H9 (cell line): ENCODE measurements around the gene NSMF. TPM values are rescaled to one million over a fixed set of nuclear protein-coding genes. Genes with fewer than 3 reads are reported as not detected.

Experiments used
- DNase-seq: peaks from one replicate; pipeline ENCODE4 v3.0.0-alpha.2; 2017
- H2AFZ ChIP-seq: one replicate; pipeline ENCODE4 v1.6.1; 2013; ENCODE audit warnings: mild to moderate bottlenecking, low read length, control low read depth, moderate library complexity
- H2AK5ac ChIP-seq: 2 replicates; pipeline ENCODE4 v1.6.1; 2013; ENCODE audit warnings: low read length, control low read depth, mixed read lengths; ENCODE audit not compliant: insufficient read length
- H2BK120ac ChIP-seq: one replicate; pipeline ENCODE4 v1.6.1; 2013; ENCODE audit warnings: low read depth, mild to moderate bottlenecking, low read length, control low read depth, inconsistent platforms; ENCODE audit not compliant: poor library complexity, severe bottlenecking
- H2BK12ac ChIP-seq: 2 replicates; pipeline ENCODE4 v1.6.1; 2013; ENCODE audit warnings: low read length, control low read depth, mixed read lengths, low read depth; ENCODE audit not compliant: insufficient read length
- H2BK15ac ChIP-seq: 2 replicates; pipeline ENCODE4 v1.6.1; 2013; ENCODE audit warnings: low read depth, low read length, control low read depth
- H2BK20ac ChIP-seq: one replicate; pipeline ENCODE4 v1.6.1; 2013; ENCODE audit warnings: low read depth, mild to moderate bottlenecking, low read length, control low read depth, inconsistent platforms; ENCODE audit not compliant: poor library complexity, severe bottlenecking
- H2BK5ac ChIP-seq: 2 replicates; pipeline ENCODE4 v1.6.1; 2013; ENCODE audit warnings: low read length, control low read depth, mixed read lengths; ENCODE audit not compliant: insufficient read length
- H3K14ac ChIP-seq: 2 replicates; pipeline ENCODE4 v1.6.1; 2013; ENCODE audit warnings: low read length, control low read depth; ENCODE audit not compliant: insufficient read depth
- H3K18ac ChIP-seq: 2 replicates; pipeline ENCODE4 v1.6.1; 2013; ENCODE audit warnings: low read depth, mild to moderate bottlenecking, mixed read lengths, low read length, control low read depth; ENCODE audit not compliant: insufficient read length
- H3K23ac ChIP-seq: 2 replicates; pipeline ENCODE4 v1.6.1; 2013; ENCODE audit warnings: low read length, control low read depth, mixed read lengths, low read depth; ENCODE audit not compliant: insufficient read length
- H3K23me2 ChIP-seq: 2 replicates; pipeline ENCODE4 v1.6.1; 2013; ENCODE audit warnings: low read depth, mild to moderate bottlenecking, mixed read lengths, low read length, control low read depth; ENCODE audit not compliant: insufficient read length, poor library complexity, severe bottlenecking
- H3K27ac ChIP-seq: 2 replicates; pipeline ENCODE4 v1.5.1; 2013; ENCODE audit warnings: low read length, control low read depth, mixed read lengths, low read depth; ENCODE audit not compliant: insufficient read length
- H3K27me3 ChIP-seq: 2 replicates; pipeline ENCODE4 v1.6.1; 2013; ENCODE audit warnings: low read length, control low read depth, inconsistent platforms; ENCODE audit not compliant: insufficient read depth
- H3K4ac ChIP-seq: 2 replicates; pipeline ENCODE4 v1.6.1; 2013; ENCODE audit warnings: low read depth, mild to moderate bottlenecking, control low read depth, inconsistent platforms, low read length, moderate library complexity
- H3K4me1 ChIP-seq: 2 replicates; pipeline ENCODE4 v1.6.1; 2013; ENCODE audit warnings: low read length, control low read depth, inconsistent platforms; ENCODE audit not compliant: insufficient read depth
- H3K4me2 ChIP-seq: 2 replicates; pipeline ENCODE4 v1.6.1; 2013; ENCODE audit warnings: low read length, control low read depth, mixed read lengths; ENCODE audit not compliant: insufficient read length, insufficient read depth
- H3K56ac ChIP-seq: 2 replicates; pipeline ENCODE4 v1.6.1; 2013; ENCODE audit warnings: low read depth, mild to moderate bottlenecking, mixed read lengths, low read length, control low read depth; ENCODE audit not compliant: insufficient read length
- H3K79me1 ChIP-seq: 2 replicates; pipeline ENCODE4 v1.6.1; 2013; ENCODE audit warnings: low read depth, mild to moderate bottlenecking, moderate library complexity, low read length, control low read depth, inconsistent platforms; ENCODE audit not compliant: insufficient read depth, poor library complexity, severe bottlenecking
- H3K79me2 ChIP-seq: 2 replicates; pipeline ENCODE4 v1.6.1; 2013; ENCODE audit warnings: low read length, control low read depth, inconsistent platforms; ENCODE audit not compliant: insufficient read depth
- H3K9ac ChIP-seq: 2 replicates; pipeline ENCODE4 v1.6.1; 2013; ENCODE audit warnings: low read length, control low read depth, mixed read lengths; ENCODE audit not compliant: insufficient read length; ENCODE audit errors: extremely low read depth
- H3K9me3 ChIP-seq: one replicate; pipeline ENCODE4 v1.6.1; 2013; ENCODE audit warnings: low read depth, low read length, inconsistent platforms; ENCODE audit not compliant: control insufficient read depth
- H3T11ph ChIP-seq: one replicate; pipeline ENCODE4 v1.6.1; 2013; ENCODE audit warnings: mild to moderate bottlenecking, low read length, control low read depth, inconsistent platforms
- H4K20me1 ChIP-seq: one replicate; pipeline ENCODE4 v1.6.1; 2013; ENCODE audit not compliant: control insufficient read depth, insufficient read length, insufficient read depth
- H4K5ac ChIP-seq: 2 replicates; pipeline ENCODE4 v1.6.1; 2013; ENCODE audit warnings: low read depth, mild to moderate bottlenecking, mixed read lengths, low read length, control low read depth; ENCODE audit not compliant: insufficient read length
- H4K8ac ChIP-seq: replicated peaks from 2 replicates; pipeline ENCODE4 v1.6.1; 2013; ENCODE audit warnings: low read length, control low read depth, mixed read lengths, low read depth; ENCODE audit not compliant: insufficient read length
- H4K91ac ChIP-seq: 2 replicates; pipeline ENCODE4 v1.6.1; 2013; ENCODE audit warnings: low read depth, mild to moderate bottlenecking, moderate library complexity, mixed read lengths, low read length, control low read depth; ENCODE audit not compliant: insufficient read length
- H3K27ac Mint-ChIP-seq, 3 experiments: 2 replicates in 2 of 3; 3 replicates in 1 of 3; pipeline ENCODE4 v1.8.0; 2020 to 2021; ENCODE audit warnings: mixed read lengths in 3 of 3, mild to moderate bottlenecking in 1 of 3, moderate library complexity in 1 of 3
- H3K27me3 Mint-ChIP-seq: 2 replicates; pipeline ENCODE4 v1.8.0; 2021; ENCODE audit warnings: low read depth, mild to moderate bottlenecking, moderate library complexity, mixed read lengths
- H3K36me3 Mint-ChIP-seq, 3 experiments: 2 replicates in 2 of 3; 3 replicates in 1 of 3; pipeline ENCODE4 v1.8.0; 2020 to 2021; ENCODE audit warnings: low read depth in 3 of 3, mixed read lengths in 3 of 3; ENCODE audit not compliant: insufficient read depth in 1 of 3
- H3K4me1 Mint-ChIP-seq, 2 experiments: 2 replicates each; pipeline ENCODE4 v1.8.0; 2020; ENCODE audit warnings: mixed read lengths in 2 of 2
- H3K4me3 Mint-ChIP-seq, 2 experiments: 2 replicates in 1 of 2; 3 replicates in 1 of 2; pipeline ENCODE4 v1.8.0; 2020 to 2021; ENCODE audit warnings: mild to moderate bottlenecking in 2 of 2, mixed read lengths in 2 of 2, moderate library complexity in 1 of 2
- H3K9me3 Mint-ChIP-seq, 2 experiments: 2 replicates in 1 of 2; 3 replicates in 1 of 2; pipeline ENCODE4 v1.8.0; 2020; ENCODE audit warnings: mild to moderate bottlenecking in 2 of 2, mixed read lengths in 2 of 2, moderate library complexity in 1 of 2
- CTCF ChIP-seq: fragments of 200-600 bp; sonication (generic); conservative IDR thresholded peaks from 3 replicates; pipeline ENCODE4 v1.8.0; 2021; ENCODE audit warnings: antibody characterized with exemption, mild to moderate bottlenecking
- WGBS: extraction: QIAGEN DNeasy Blood & Tissue Kit; methylation state at CpG from one replicate; pipeline ENCODE4 v1.1.7; 2013; ENCODE audit warnings: missing lambda C conversion rate, low lambda C conversion rate, mixed read lengths; ENCODE audit not compliant: insufficient read length; ENCODE audit errors: extremely low coverage; 5-methylcytosine and 5-hydroxymethylcytosine counted together
- total RNA-seq: library from RNA; stranded (reverse); gene quantifications from 2 replicates; pipeline ENCODE4 v1.2.1, GENCODE V29; 2021

The NSMF gene
- total RNA-seq, 1 experiment from 2014 or later, result 46.3 TPM

- Histone ChIP-seq H3K4me2 (no peak overlapping the region), H2BK20ac (no peak overlapping the region), H2AK5ac (no peak overlapping the region), H2BK120ac (no peak overlapping the region), H3K9ac (no peak overlapping the region), H2BK15ac (no peak overlapping the region), H3K27ac (no peak overlapping the region), H3K56ac (no peak overlapping the region), H3K4ac (no peak overlapping the region), H3K9me3 (no peaks in the 10 kb centered on the region), H3K79me1 (no peaks in the 10 kb centered on the region), H2BK5ac (no peak overlapping the region), H4K91ac (no peak overlapping the region), H3K4me1 (no peaks in the 10 kb centered on the region), H2AFZ (no peak overlapping the region), H4K8ac (no peak overlapping the region), H3K79me2 (no peaks in the 10 kb centered on the region), H2BK12ac (no peak overlapping the region), H3K27me3 (no peaks in the 10 kb centered on the region), H3K18ac (no peak overlapping the region), H4K5ac (no peak overlapping the region), H3T11ph (no peak overlapping the region), H3K14ac (no peak overlapping the region), H3K23ac (no peak overlapping the region), H4K20me1 (no peaks in the 10 kb centered on the region), H3K23me2 (peaks cover 5% of the 10 kb centered on the region)
- H3K27me3 Mint-ChIP-seq, result peaks cover 10% of the 10 kb centered on the region
- H3K36me3 Mint-ChIP-seq, result no peaks in the 10 kb centered on the region
- no peak overlapping the region for H3K4me3 Mint-ChIP-seq
- DNase-seq, result no peak
- H3K4me1 Mint-ChIP-seq, result no peaks in the 10 kb centered on the region; a peak in 1 of 4 replicates
- H3K27ac Mint-ChIP-seq, result no peak overlapping the region
- no peak for TF ChIP-seq CTCF
- H3K9me3 Mint-ChIP-seq, result no peaks in the 10 kb centered on the region
- no CpG with 5 or more reads among the region's 27 CpGs for WGBS
These were observed 31.5 kb downstream of the NSMF start for GRCh38 chr9:137427454-137428310.
